OCI-LY3 (cell line): ENCODE results near the gene CCL15.
"Not testable (repeated sequence)": the region's sequence is repeated elsewhere in the genome, so short reads cannot be mapped to it uniquely, and the experiment has no call there.

Experiments
- H2AFZ ChIP-seq: fragments of 200-600, 300-600 bp; shearing (Covaris generic); 2 replicates; pipeline ENCODE4 v1.6.0; 2014; ENCODE audit warnings: antibody characterized with exemption, low read depth, low read length
- H3K27ac ChIP-seq: fragments of 200-600, 300-600 bp; sonication (generic); 2 replicates; pipeline ENCODE4 v1.5.1; 2014; ENCODE audit warnings: mild to moderate bottlenecking, low read length, moderate library complexity, mixed read lengths
- H3K27me3 ChIP-seq: fragments of 200-600, 300-600 bp; sonication (generic); 2 replicates; pipeline ENCODE4 v1.6.1; 2014; ENCODE audit warnings: low read depth, low read length, mixed read lengths
- H3K36me3 ChIP-seq: fragments of 200-600, 300-600 bp; sonication (generic); replicated peaks from 2 replicates; pipeline ENCODE3; 2014; ENCODE audit warnings: low read depth, low read length, mixed read lengths
- H3K4me1 ChIP-seq: fragments of 300-600, 200-600 bp; sonication (generic); 2 replicates; pipeline ENCODE4 v1.6.1; 2014; ENCODE audit warnings: low read length, mixed read lengths
- H3K4me2 ChIP-seq: fragments of 200-600, 300-600 bp; sonication (generic); 2 replicates; pipeline ENCODE4 v1.6.1; 2014; ENCODE audit warnings: low read length, mixed read lengths
- H3K4me3 ChIP-seq: fragments of 300-600, 200-600 bp; sonication (generic); 2 replicates; pipeline ENCODE4 v1.5.1; 2014; ENCODE audit warnings: antibody characterized with exemption, mild to moderate bottlenecking, low read length, moderate library complexity
- H3K79me2 ChIP-seq: fragments of 300-600, 200-600 bp; shearing (Covaris generic); 2 replicates; pipeline ENCODE4 v1.6.1; 2014; ENCODE audit warnings: mild to moderate bottlenecking, low read length, mixed read lengths
- H3K9ac ChIP-seq: fragments of 300-600, 200-600 bp; shearing (Covaris generic); 2 replicates; pipeline ENCODE4 v1.6.0; 2014; ENCODE audit warnings: mild to moderate bottlenecking, low read length, moderate library complexity
- H3K9me3 ChIP-seq: fragments of 200-600, 300-600 bp; shearing (Covaris generic); 2 replicates; pipeline ENCODE4 v1.6.1; 2014; ENCODE audit warnings: low read length, mixed read lengths; ENCODE audit not compliant: insufficient read depth
- H4K20me1 ChIP-seq: fragments of 200-600, 300-600 bp; sonication (generic); 2 replicates; pipeline ENCODE4 v1.6.1; 2016; ENCODE audit warnings: low read length, mixed read lengths; ENCODE audit not compliant: insufficient read depth
- EZH2phosphoT487 ChIP-seq: fragments of 200-600 bp; shearing (Covaris generic); IDR thresholded peaks from 2 replicates; pipeline ENCODE4 v1.6.1; 2018; ENCODE audit warnings: antibody characterized with exemption, mixed run types, low read depth
- TF ChIP-seq, protein P1 (sequence below): fragments of 200-600, 300-600 bp; sonication (generic); IDR thresholded peaks from 2 replicates; pipeline ENCODE4 v1.5.1; 2014; ENCODE audit warnings: antibody characterized with exemption, low read length, low read depth

The CCL15 gene

GRCh38 chr17:36019423-36019822, 18.1 kb upstream of the CCL15 start:
- H3K36me3 ChIP-seq = no peaks in the 10 kb centered on the region
- no peak overlapping the region for H3K27ac ChIP-seq
- H2AFZ ChIP-seq = no peak overlapping the region
- H3K9ac ChIP-seq = no peak overlapping the region
- H3K9me3 ChIP-seq = no peaks in the 10 kb centered on the region
- H3K4me3 ChIP-seq = no peak overlapping the region
- H3K4me2 ChIP-seq = no peak overlapping the region
- no peak for TF ChIP-seq EZH2phosphoT487
- TF ChIP-seq, protein P1, sequence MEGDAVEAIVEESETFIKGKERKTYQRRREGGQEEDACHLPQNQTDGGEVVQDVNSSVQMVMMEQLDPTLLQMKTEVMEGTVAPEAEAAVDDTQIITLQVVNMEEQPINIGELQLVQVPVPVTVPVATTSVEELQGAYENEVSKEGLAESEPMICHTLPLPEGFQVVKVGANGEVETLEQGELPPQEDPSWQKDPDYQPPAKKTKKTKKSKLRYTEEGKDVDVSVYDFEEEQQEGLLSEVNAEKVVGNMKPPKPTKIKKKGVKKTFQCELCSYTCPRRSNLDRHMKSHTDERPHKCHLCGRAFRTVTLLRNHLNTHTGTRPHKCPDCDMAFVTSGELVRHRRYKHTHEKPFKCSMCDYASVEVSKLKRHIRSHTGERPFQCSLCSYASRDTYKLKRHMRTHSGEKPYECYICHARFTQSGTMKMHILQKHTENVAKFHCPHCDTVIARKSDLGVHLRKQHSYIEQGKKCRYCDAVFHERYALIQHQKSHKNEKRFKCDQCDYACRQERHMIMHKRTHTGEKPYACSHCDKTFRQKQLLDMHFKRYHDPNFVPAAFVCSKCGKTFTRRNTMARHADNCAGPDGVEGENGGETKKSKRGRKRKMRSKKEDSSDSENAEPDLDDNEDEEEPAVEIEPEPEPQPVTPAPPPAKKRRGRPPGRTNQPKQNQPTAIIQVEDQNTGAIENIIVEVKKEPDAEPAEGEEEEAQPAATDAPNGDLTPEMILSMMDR = no peak
- peaks cover 19% of the 10 kb centered on the region for H3K27me3 ChIP-seq
- H4K20me1 ChIP-seq = no peaks in the 10 kb centered on the region
- no peaks in the 10 kb centered on the region for H3K79me2 ChIP-seq
- peaks cover 16% of the 10 kb centered on the region for H3K4me1 ChIP-seq

DNA sequence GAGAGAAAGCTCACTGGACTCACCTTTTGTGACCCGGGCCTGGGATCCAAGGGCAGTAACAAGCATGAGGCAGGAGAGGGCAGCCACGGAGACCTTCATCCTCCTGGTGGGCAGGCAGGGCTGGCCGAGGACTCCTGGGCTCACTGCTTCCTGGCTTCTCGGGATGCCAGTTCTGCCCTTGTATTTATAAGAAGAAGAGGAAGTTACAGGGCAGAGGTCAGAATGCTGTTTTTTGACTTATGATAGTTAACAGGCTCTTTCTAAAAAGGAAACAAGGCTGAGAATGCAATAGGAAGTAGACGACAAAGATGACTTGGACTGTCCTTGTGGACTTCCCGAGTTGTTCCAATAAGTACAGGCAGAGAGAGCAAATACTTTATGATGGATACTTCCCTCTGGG, 16.4 kb upstream of the CCL15 start, which contains the start of gene CCL23:
CCL23 (minus strand) TSS at position 174 of the 400 bp plus-strand sequence; CDS start at position 99, 75 bp downstream.
- Histone ChIP-seq H3K9ac (no peak within 1 kb of the TSS), H2AFZ (0 out of 2 replicates have a peak within 1 kb of the TSS, but pooled peaks have one; percentile 7), H4K20me1 (no peaks in the 10 kb centered on the region), H3K27ac (no peak within 1 kb of the TSS), H3K4me2 (peak within 1 kb of the TSS; percentile 42), H3K4me3 (no peak within 1 kb of the TSS), H3K27me3 (peaks cover 18% of the 10 kb centered on the region), H3K9me3 (no peaks in the 10 kb centered on the region), H3K4me1 (peaks cover 16% of the 10 kb centered on the region), H3K79me2 (no peaks in the 10 kb centered on the region), H3K36me3 (no peaks in the 10 kb centered on the region)
- TF ChIP-seq, protein P1 = peak; percentile 16; the same call in 1 of the 2 replicates
- no peak for TF ChIP-seq EZH2phosphoT487

GRCh38 chr17:36016555-36016954, 15.2 kb upstream of the CCL15 start:
- Histone ChIP-seq H3K27ac (no peak overlapping the region), H3K27me3 (peaks cover 14% of the 10 kb centered on the region), H3K4me2 (no peak overlapping the region)

GRCh38 chr17:36015895-36016294, 14.5 kb upstream of the CCL15 start:
- H4K20me1 ChIP-seq, H2AFZ ChIP-seq, H3K9ac ChIP-seq, H3K4me2 ChIP-seq, H3K9me3 ChIP-seq, H3K79me2 ChIP-seq, H3K36me3 ChIP-seq, H3K4me3 ChIP-seq, H3K27ac ChIP-seq: not testable (repeated sequence)
- H3K27me3 ChIP-seq = peaks cover 14% of the 10 kb centered on the region
- H3K4me1 ChIP-seq = peaks cover 21% of the 10 kb centered on the region

More at GRCh38 chr17:36016555-36016954, 15.2 kb upstream of the CCL15 start:
- Histone ChIP-seq H3K9ac (no peak overlapping the region), H3K4me1 (peaks cover 17% of the 10 kb centered on the region), H2AFZ (no peak overlapping the region), H3K9me3 (no peaks in the 10 kb centered on the region), H4K20me1 (no peaks in the 10 kb centered on the region), H3K4me3 (no peak overlapping the region), H3K79me2 (no peaks in the 10 kb centered on the region), H3K36me3 (no peaks in the 10 kb centered on the region)
- TF ChIP-seq, protein P1 = no peak
- TF ChIP-seq EZH2phosphoT487 = no peak

DNA sequence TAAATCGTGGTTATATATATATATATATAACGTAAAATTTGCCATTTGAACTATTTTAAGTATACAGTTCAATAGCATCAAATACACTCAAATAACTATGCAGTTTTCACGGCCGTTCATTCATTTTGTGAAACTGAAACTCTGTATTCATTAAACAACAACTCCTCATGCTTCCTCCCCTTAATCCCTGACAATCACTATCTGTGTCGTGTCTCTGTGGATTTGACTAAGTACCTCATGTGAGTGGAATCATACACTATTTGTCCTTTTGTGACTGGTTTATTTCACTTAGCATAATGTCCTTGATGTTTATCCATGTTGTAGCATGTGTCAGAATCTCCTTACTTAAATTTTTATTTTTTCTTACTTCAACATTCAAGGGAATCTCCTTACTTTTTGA, 13.6 kb upstream of the CCL15 start:
- Histone ChIP-seq H2AFZ (no peak overlapping the region), H3K9me3 (no peaks in the 10 kb centered on the region), H4K20me1 (no peaks in the 10 kb centered on the region), H3K79me2 (no peaks in the 10 kb centered on the region), H3K36me3 (no peaks in the 10 kb centered on the region), H3K4me2 (no peak overlapping the region; the same call in 1 of the 2 replicates), H3K9ac (no peak overlapping the region), H3K27ac (no peak overlapping the region), H3K27me3 (peaks cover 14% of the 10 kb centered on the region), H3K4me3 (no peak overlapping the region), H3K4me1 (peaks cover 21% of the 10 kb centered on the region)
- no peak for TF ChIP-seq EZH2phosphoT487
- TF ChIP-seq, protein P1 = no peak
